Measurements from ENCODE around the gene CCNJL. TPM values are rescaled to one million over a fixed set of nuclear protein-coding genes. Genes with fewer than 3 reads are reported as not detected.

Gene CCNJL
- total and polyA plus RNA-seq, 2 donors (not counting 1 experiment from before 2014, with no cell fraction given), result 0.03 to 0.67 TPM

DNA sequence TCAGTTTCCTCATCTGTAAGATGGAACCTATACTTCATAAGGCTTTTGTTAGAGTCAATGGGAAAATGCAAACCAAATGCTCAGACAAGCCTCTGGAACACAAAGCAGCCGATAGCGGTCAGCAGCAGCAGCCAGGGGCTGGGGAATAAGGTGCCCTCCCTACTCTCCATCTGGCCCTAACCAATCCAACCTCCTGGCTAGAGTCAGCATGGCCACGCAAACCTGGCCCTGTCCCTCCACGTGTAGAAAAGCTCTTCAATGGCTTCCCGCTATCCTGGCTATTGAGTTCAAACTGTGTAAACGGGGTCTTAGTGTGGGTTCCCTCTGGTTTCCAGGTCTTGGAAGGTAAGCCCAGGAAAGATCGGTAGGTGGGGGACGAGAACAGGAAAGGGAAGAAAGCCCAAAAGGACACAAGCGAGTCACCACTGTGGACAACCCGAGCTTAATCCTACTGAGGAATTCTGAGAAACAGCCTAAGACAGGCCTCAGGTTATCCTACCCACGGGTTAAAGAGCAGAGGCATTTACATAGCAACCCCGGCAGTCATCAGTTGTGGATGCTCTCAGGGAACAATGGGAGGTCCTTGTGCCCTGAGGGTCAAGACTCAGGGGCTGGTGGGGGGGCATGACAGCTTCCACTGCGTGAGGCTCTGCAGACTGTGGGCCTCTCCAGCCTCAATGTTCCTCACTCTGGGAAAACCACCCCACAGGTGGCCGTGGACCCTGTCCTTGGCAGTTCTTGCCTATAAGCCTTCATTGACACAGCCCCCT is 52.2 kb downstream of the CCNJL start:
- ATAC-seq (ENCODE audit: low read depth) (no peak), DNase-seq (no peak)
- no peaks in the 10 kb centered on the region for H3K9me3 ChIP-seq (ENCODE audit: control extremely low read depth in 1 of 3, control insufficient read depth in 2 of 3, insufficient read depth in 1 of 3, low read length in 2 of 3)
- POLR2A ChIA-PET, result no interaction called here
- no peaks in the 10 kb centered on the region for H3K36me3 ChIP-seq (replicated peaks in 1 of 2; ENCODE audit: control extremely low read depth in 1 of 2, control insufficient read depth in 1 of 2, extremely low read depth in 1 of 2, insufficient read depth in 2 of 2, low read length in 1 of 2)
- no peak overlapping the region for H3K27ac ChIP-seq (ENCODE audit: low read length in 2 of 2)
- Mint-ChIP-seq H3K27ac (peak overlapping the region; percentile 55), H3K4me1 (peaks cover 25% of the 10 kb centered on the region), H3K9me3 (ENCODE audit: insufficient read depth) (no peaks in the 10 kb centered on the region), H3K4me3 (no peak overlapping the region), H3K27me3 (peaks cover 22% of the 10 kb centered on the region)
- TF ChIP-seq, protein P1, sequence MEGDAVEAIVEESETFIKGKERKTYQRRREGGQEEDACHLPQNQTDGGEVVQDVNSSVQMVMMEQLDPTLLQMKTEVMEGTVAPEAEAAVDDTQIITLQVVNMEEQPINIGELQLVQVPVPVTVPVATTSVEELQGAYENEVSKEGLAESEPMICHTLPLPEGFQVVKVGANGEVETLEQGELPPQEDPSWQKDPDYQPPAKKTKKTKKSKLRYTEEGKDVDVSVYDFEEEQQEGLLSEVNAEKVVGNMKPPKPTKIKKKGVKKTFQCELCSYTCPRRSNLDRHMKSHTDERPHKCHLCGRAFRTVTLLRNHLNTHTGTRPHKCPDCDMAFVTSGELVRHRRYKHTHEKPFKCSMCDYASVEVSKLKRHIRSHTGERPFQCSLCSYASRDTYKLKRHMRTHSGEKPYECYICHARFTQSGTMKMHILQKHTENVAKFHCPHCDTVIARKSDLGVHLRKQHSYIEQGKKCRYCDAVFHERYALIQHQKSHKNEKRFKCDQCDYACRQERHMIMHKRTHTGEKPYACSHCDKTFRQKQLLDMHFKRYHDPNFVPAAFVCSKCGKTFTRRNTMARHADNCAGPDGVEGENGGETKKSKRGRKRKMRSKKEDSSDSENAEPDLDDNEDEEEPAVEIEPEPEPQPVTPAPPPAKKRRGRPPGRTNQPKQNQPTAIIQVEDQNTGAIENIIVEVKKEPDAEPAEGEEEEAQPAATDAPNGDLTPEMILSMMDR (IDR thresholded peaks at IDR 0.05), result no peak
- no peak for TF ChIP-seq EZH2 (IDR thresholded peaks at IDR 0.05; ENCODE audit: borderline replicate concordance, insufficient read depth, low read depth, low read length, poor library complexity, severe bottlenecking)
- 87% methylated on average over 14 of the region's 14 CpGs for WGBS (ENCODE audit: insufficient coverage)
- no peaks in the 10 kb centered on the region for H3K79me2 ChIP-seq (ENCODE audit: control insufficient read depth, insufficient read depth, low read length)
- CTCF ChIA-PET, result no interaction called here
- H3K27me3 ChIP-seq (replicated peaks in 1 of 4; ENCODE audit: control extremely low read depth in 1 of 4, control insufficient read depth in 3 of 4, insufficient read depth in 4 of 4, low read length in 3 of 4), result peaks cover 0 to 17% (median 0%) of the 10 kb centered on the region in 4 experiments
- H3K4me1 ChIP-seq (ENCODE audit: control insufficient read depth in 2 of 2, insufficient read depth in 2 of 2, low read length in 2 of 2), result peaks cover 16 to 22% of the 10 kb centered on the region in 2 donors
- intact Hi-C loops (cut with micrococcal nuclease), result no loop called here
- H3K4me2 ChIP-seq (replicated peaks; ENCODE audit: low read depth, low read length, poor library complexity, severe bottlenecking), result no peak overlapping the region
- no peak overlapping the region for H3K9ac ChIP-seq (ENCODE audit: low read length)
- H2AFZ ChIP-seq (ENCODE audit: insufficient read depth, low read depth, low read length, poor library complexity, severe bottlenecking), result no peak overlapping the region
- H4K20me1 ChIP-seq (ENCODE audit: control insufficient read depth, insufficient read depth, low read length, poor library complexity, severe bottlenecking), result no peaks in the 10 kb centered on the region
- H3K4me3 ChIP-seq (ENCODE audit: control extremely low read depth in 1 of 5, extremely low read depth in 1 of 5, insufficient read depth in 1 of 5, low read depth in 2 of 5, low read length in 4 of 5), result no peak overlapping the region

DNA sequence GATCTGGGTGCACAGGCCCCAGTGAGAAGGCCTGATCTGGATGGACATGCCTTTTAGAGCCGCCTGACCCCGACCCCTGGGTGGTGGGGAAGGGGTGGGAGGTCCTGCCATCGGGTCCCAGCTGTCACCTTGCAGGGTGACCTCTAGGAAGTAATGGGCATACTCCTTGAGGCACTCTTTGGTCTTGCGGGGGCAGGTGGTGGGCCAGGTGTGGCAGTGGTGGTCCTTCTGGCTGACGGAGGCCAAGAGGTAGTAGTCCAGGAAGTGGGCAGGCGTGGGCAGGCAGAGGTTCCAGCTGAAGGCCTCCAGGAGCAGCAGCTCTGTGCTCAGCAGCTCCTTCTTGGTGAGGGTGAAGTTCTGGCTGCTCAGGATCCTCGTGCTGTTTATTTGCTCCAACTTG is 53.0 kb downstream of the CCNJL start:
- Histone ChIP-seq H3K79me2 (ENCODE audit: control insufficient read depth, insufficient read depth, low read length) (no peaks in the 10 kb centered on the region), H3K4me2 (replicated peaks; ENCODE audit: low read depth, low read length, poor library complexity, severe bottlenecking) (no peak overlapping the region), H2AFZ (ENCODE audit: insufficient read depth, low read depth, low read length, poor library complexity, severe bottlenecking) (no peak overlapping the region), H4K20me1 (ENCODE audit: control insufficient read depth, insufficient read depth, low read length, poor library complexity, severe bottlenecking) (no peaks in the 10 kb centered on the region), H3K36me3 (replicated peaks in 1 of 2; ENCODE audit: control extremely low read depth in 1 of 2, control insufficient read depth in 1 of 2, extremely low read depth in 1 of 2, insufficient read depth in 2 of 2, low read length in 1 of 2) (no peaks in the 10 kb centered on the region), H3K4me1 (ENCODE audit: control insufficient read depth in 2 of 2, insufficient read depth in 2 of 2, low read length in 2 of 2) (peaks cover 16 to 22% of the 10 kb centered on the region in 2 donors), H3K27me3 (replicated peaks in 1 of 4; ENCODE audit: control extremely low read depth in 1 of 4, control insufficient read depth in 3 of 4, insufficient read depth in 4 of 4, low read length in 3 of 4) (peaks cover 0 to 17% (median 0%) of the 10 kb centered on the region in 4 experiments), H3K9ac (ENCODE audit: low read length) (no peak overlapping the region), H3K4me3 (ENCODE audit: control extremely low read depth in 1 of 5, extremely low read depth in 1 of 5, insufficient read depth in 1 of 5, low read depth in 2 of 5, low read length in 4 of 5) (no peak overlapping the region), H3K27ac (ENCODE audit: low read length in 2 of 2) (no peak overlapping the region), H3K9me3 (ENCODE audit: control extremely low read depth in 1 of 3, control insufficient read depth in 2 of 3, insufficient read depth in 1 of 3, low read length in 2 of 3) (no peaks in the 10 kb centered on the region)
- peaks cover 18% of the 10 kb centered on the region for H3K27me3 Mint-ChIP-seq
- DNase-seq, result no peak
- H3K4me3 Mint-ChIP-seq, result no peak overlapping the region
- peaks cover 25% of the 10 kb centered on the region for H3K4me1 Mint-ChIP-seq
- no peak for ATAC-seq (ENCODE audit: low read depth)
- ChIA-PET POLR2A (no interaction called here), CTCF (no interaction called here)
- intact Hi-C loops (cut with micrococcal nuclease), result no loop called here
- no peaks in the 10 kb centered on the region for H3K9me3 Mint-ChIP-seq (ENCODE audit: insufficient read depth)
- 62% methylated on average over 7 of the region's 7 CpGs for WGBS (ENCODE audit: insufficient coverage)
- H3K27ac Mint-ChIP-seq, result no peak overlapping the region
- TF ChIP-seq, protein P1 (IDR thresholded peaks at IDR 0.05), result no peak
- TF ChIP-seq EZH2 (IDR thresholded peaks at IDR 0.05; ENCODE audit: borderline replicate concordance, insufficient read depth, low read depth, low read length, poor library complexity, severe bottlenecking), result no peak

All from B cell (primary cell).